H1 (cell line): Measurements from ENCODE around the gene RAB4B. TPM values are rescaled to one million over a fixed set of nuclear protein-coding genes. Genes with fewer than 3 reads are reported as not detected.

Source experiments
- CTCF ChIA-PET: fragments of 300-600 bp; sonication (Branson Sonifier 250); formaldehyde crosslinking; loops from one replicate; lab custom pipeline; 2021; ENCODE audit not compliant: partially characterized antibody; lab: Charles Lee
- POLR2A ChIA-PET: fragments of 300-600 bp; sonication (Branson Sonifier 250); formaldehyde crosslinking; loops from one replicate; lab custom pipeline; 2021; ENCODE audit warnings: inconsistent platforms; ENCODE audit not compliant: partially characterized antibody; lab: Charles Lee
- DNase-seq, 2 experiments: peaks; one replicate each; pipeline versions ENCODE4 v3.0.0 to v3.0.0-alpha.2; 2010 to 2022; ENCODE audit warnings: low spot score in 2 of 2, low read depth in 1 of 2, mixed read lengths in 1 of 2
- FAIRE-seq: peaks from 2 replicates; lab custom pipeline; 2011; peaks lifted over from hg19 to GRCh38; lab: Jason Lieb, UNC
- H2AFZ ChIP-seq: 2 replicates; pipeline ENCODE4 v1.8.1; 2012; ENCODE audit warnings: low read length, inconsistent platforms
- H2AK5ac ChIP-seq: 2 replicates; pipeline ENCODE4 v1.6.1; 2013; ENCODE audit warnings: low read depth, low read length
- H2BK120ac ChIP-seq: replicated peaks from 2 replicates; pipeline ENCODE3; 2013; ENCODE audit warnings: low read depth, low read length, inconsistent platforms
- H2BK12ac ChIP-seq: 2 replicates; pipeline ENCODE4 v1.6.1; 2013; ENCODE audit warnings: low read depth, low read length
- H2BK15ac ChIP-seq: 2 replicates; pipeline ENCODE4 v1.6.1; 2013; ENCODE audit warnings: low read length
- H2BK20ac ChIP-seq: 2 replicates; pipeline ENCODE4 v1.6.1; 2013; ENCODE audit warnings: low read length
- H2BK5ac ChIP-seq: 2 replicates; pipeline ENCODE4 v1.6.1; 2013; ENCODE audit warnings: low read depth, low read length
- H3K14ac ChIP-seq: 2 replicates; pipeline ENCODE4 v1.6.1; 2013; ENCODE audit warnings: inconsistent platforms; ENCODE audit not compliant: insufficient read length
- H3K18ac ChIP-seq: 2 replicates; pipeline ENCODE4 v1.6.1; 2013; ENCODE audit warnings: low read length; ENCODE audit errors: extremely low read depth
- H3K23ac ChIP-seq: 2 replicates; pipeline ENCODE4 v1.6.1; 2013; ENCODE audit warnings: inconsistent platforms; ENCODE audit not compliant: insufficient read length
- H3K23me2 ChIP-seq: 2 replicates; pipeline ENCODE4 v1.6.1; 2013; ENCODE audit warnings: low read depth, low read length
- H3K27ac ChIP-seq: 2 replicates; pipeline ENCODE4 v1.6.1; 2011; ENCODE audit warnings: low read depth, low read length, inconsistent platforms
- H3K27me3 ChIP-seq, 4 experiments: replicated peaks in 1 of 4; 1 replicate in 1 of 4; 2 replicates in 3 of 4; pipeline versions ENCODE4 v1.6.1 to v1.8.1; 2011 to 2013; ENCODE audit warnings: low read length in 3 of 4, mild to moderate bottlenecking in 3 of 4, inconsistent platforms in 2 of 4, mixed read lengths in 2 of 4, moderate library complexity in 1 of 4; ENCODE audit not compliant: control insufficient read depth in 3 of 4, insufficient read depth in 3 of 4; ENCODE audit errors: extremely low read depth in 1 of 4
- H3K36me3 ChIP-seq, 4 experiments: 2 replicates each; pipeline versions ENCODE4 v1.6.1 to v1.8.1; 2011 to 2013; ENCODE audit warnings: mild to moderate bottlenecking in 4 of 4, low read length in 3 of 4, moderate library complexity in 2 of 4, control low read depth in 1 of 4, inconsistent platforms in 1 of 4; ENCODE audit not compliant: insufficient read depth in 4 of 4, control insufficient read depth in 2 of 4
- H3K4ac ChIP-seq: replicated peaks from 2 replicates; pipeline ENCODE3; 2013; ENCODE audit warnings: low read length, low read depth, mixed read lengths, inconsistent platforms; ENCODE audit not compliant: insufficient read length
- H3K4me1 ChIP-seq, 4 experiments: replicated peaks in 1 of 4; 1 replicate in 1 of 4; 2 replicates in 3 of 4; pipeline versions ENCODE4 v1.6.1 to v1.8.1; 2011 to 2013; ENCODE audit warnings: low read length in 3 of 4, inconsistent platforms in 2 of 4, mixed read lengths in 1 of 4; ENCODE audit not compliant: insufficient read depth in 4 of 4, control insufficient read depth in 3 of 4
- H3K4me2 ChIP-seq, 2 experiments: 2 replicates each; pipeline versions ENCODE4 v1.6.1 to v1.8.1; 2011 to 2013; ENCODE audit warnings: low read depth in 2 of 2, low read length in 2 of 2, control low read depth in 1 of 2, inconsistent platforms in 1 of 2, mild to moderate bottlenecking in 1 of 2; ENCODE audit not compliant: insufficient read depth in 1 of 2
- H3K4me3 ChIP-seq, 4 experiments: fragments of 200-600, 300-600 bp in 1 of 4; sonication (generic), shearing (Covaris generic), sonication (Bioruptor Twin) in 1 of 4; 2 replicates each; pipeline versions ENCODE4 v1.5.1 to v1.8.1; 2011 to 2016; ENCODE audit warnings: low read length in 4 of 4, low read depth in 3 of 4, control low read depth in 2 of 4, inconsistent platforms in 2 of 4, mild to moderate bottlenecking in 2 of 4, mixed read lengths in 1 of 4, moderate library complexity in 1 of 4; ENCODE audit not compliant: insufficient read depth in 2 of 4; ENCODE audit errors: extremely low read depth in 1 of 4
- H3K56ac ChIP-seq: replicated peaks from 2 replicates; pipeline ENCODE3; 2013; ENCODE audit warnings: low read depth, mild to moderate bottlenecking, mixed read lengths, low read length, inconsistent platforms; ENCODE audit not compliant: insufficient read length
- H3K79me1 ChIP-seq: 2 replicates; pipeline ENCODE4 v1.6.1; 2013; ENCODE audit warnings: low read depth, low read length, control low read depth
- H3K79me2 ChIP-seq, 2 experiments: 2 replicates each; pipeline versions ENCODE4 v1.6.1 to v1.8.1; 2012 to 2013; ENCODE audit warnings: low read length in 2 of 2, mild to moderate bottlenecking in 2 of 2, inconsistent platforms in 1 of 2; ENCODE audit not compliant: insufficient read depth in 2 of 2, control insufficient read depth in 1 of 2
- H3K9ac ChIP-seq, 4 experiments: replicated peaks in 1 of 4; 1 replicate in 1 of 4; 2 replicates in 3 of 4; pipeline versions ENCODE4 v1.6.1 to v1.8.1; 2011 to 2013; ENCODE audit warnings: low read depth in 3 of 4, low read length in 3 of 4, control low read depth in 2 of 4, mild to moderate bottlenecking in 2 of 4, moderate library complexity in 2 of 4, inconsistent platforms in 1 of 4; ENCODE audit errors: extremely low read depth in 1 of 4
- H3K9me3 ChIP-seq, 2 experiments: 2 replicates each; pipeline versions ENCODE4 v1.6.1 to v1.8.1; 2012 to 2013; ENCODE audit warnings: mild to moderate bottlenecking in 2 of 2, moderate library complexity in 2 of 2, control low read depth in 1 of 2, inconsistent platforms in 1 of 2, low read depth in 1 of 2, low read length in 1 of 2, mixed read lengths in 1 of 2; ENCODE audit not compliant: insufficient read depth in 2 of 2
- H4K20me1 ChIP-seq, 2 experiments: replicated peaks in 1 of 2; 2 replicates each; pipeline versions ENCODE3 to v1.8.1; 2011 to 2013; ENCODE audit warnings: inconsistent platforms in 2 of 2, low read length in 2 of 2, mild to moderate bottlenecking in 1 of 2; ENCODE audit not compliant: insufficient read depth in 2 of 2, control insufficient read depth in 1 of 2
- H4K5ac ChIP-seq: 2 replicates; pipeline ENCODE4 v1.6.1; 2013; ENCODE audit warnings: low read length, low read depth, mixed read lengths, inconsistent platforms; ENCODE audit not compliant: insufficient read length
- H4K8ac ChIP-seq: 2 replicates; pipeline ENCODE4 v1.8.0; 2013; ENCODE audit warnings: mild to moderate bottlenecking, moderate library complexity, low read length, inconsistent platforms; ENCODE audit not compliant: insufficient read depth; ENCODE audit errors: extremely low read depth
- H4K91ac ChIP-seq: replicated peaks from 2 replicates; pipeline ENCODE3; 2013; ENCODE audit warnings: low read length, mixed read lengths, inconsistent platforms; ENCODE audit not compliant: insufficient read length
- BACH1 ChIP-seq: IDR thresholded peaks from 2 replicates; pipeline ENCODE4 v1.6.1; 2012; ENCODE audit warnings: low read length, improper control_type of control experiment
- BCL11A ChIP-seq, 2 experiments: IDR thresholded peaks; one replicate each; pipeline ENCODE4 v1.6.1; 2011; ENCODE audit warnings: low read depth in 2 of 2, low read length in 2 of 2, mild to moderate bottlenecking in 2 of 2
- BRCA1 ChIP-seq: IDR thresholded peaks from 2 replicates; pipeline ENCODE4 v1.6.1; 2012; ENCODE audit warnings: low read depth, low read length, improper control_type of control experiment
- CHD2 ChIP-seq: IDR thresholded peaks from 2 replicates; pipeline ENCODE4 v1.6.1; 2012; ENCODE audit warnings: low read length, improper control_type of control experiment
- CREB1 ChIP-seq: IDR thresholded peaks from 2 replicates; pipeline ENCODE4 v1.6.1; 2012; ENCODE audit warnings: inconsistent platforms
- JUN ChIP-seq: IDR thresholded peaks from 2 replicates; pipeline ENCODE4 v1.6.1; 2011; ENCODE audit warnings: low read depth, mild to moderate bottlenecking, improper control_type of control experiment, low read length
- KDM5A ChIP-seq: fragments of 200-600 bp; IDR thresholded peaks from 2 replicates; pipeline ENCODE4 v1.7.1; 2012; ENCODE audit warnings: mild to moderate bottlenecking, low read length, inconsistent platforms, mixed read lengths
- PHF8 ChIP-seq: fragments of 200-600 bp; sonication (generic); conservative IDR thresholded peaks from 2 replicates; pipeline ENCODE4 v1.7.1; 2012; ENCODE audit warnings: low read depth, mild to moderate bottlenecking, inconsistent platforms, low read length, moderate library complexity
- RBBP5 ChIP-seq: IDR thresholded peaks from 2 replicates; pipeline ENCODE4 v1.7.1; 2012; ENCODE audit warnings: low read depth, mild to moderate bottlenecking, inconsistent platforms, low read length, moderate library complexity, borderline replicate concordance
- RXRA ChIP-seq: IDR thresholded peaks from 2 replicates; pipeline ENCODE4 v1.6.1; 2011; ENCODE audit warnings: low read depth, mild to moderate bottlenecking, low read length, moderate library complexity; ENCODE audit not compliant: insufficient read depth
- SIRT6 ChIP-seq: IDR thresholded peaks from one replicate; pipeline ENCODE4 v1.7.1; 2012; ENCODE audit warnings: low read length, inconsistent platforms
- SP4 ChIP-seq: IDR thresholded peaks from 2 replicates; pipeline ENCODE4 v1.6.1; 2012; ENCODE audit warnings: low read length, inconsistent platforms
- SRF ChIP-seq: IDR thresholded peaks from 2 replicates; pipeline ENCODE4 v1.6.1; 2011; ENCODE audit warnings: mild to moderate bottlenecking, low read depth, low read length, moderate library complexity
- TAF1 ChIP-seq: IDR thresholded peaks from 2 replicates; pipeline ENCODE4 v1.6.1; 2011; ENCODE audit warnings: mild to moderate bottlenecking, low read depth, low read length
- TEAD4 ChIP-seq: IDR thresholded peaks from 2 replicates; pipeline ENCODE4 v1.6.1; 2012; ENCODE audit warnings: low read depth, low read length, inconsistent platforms, mixed read lengths
- YY1 ChIP-seq: IDR thresholded peaks from 2 replicates; pipeline ENCODE4 v1.6.1; 2011; ENCODE audit warnings: low read depth, mild to moderate bottlenecking, low read length
- ZNF274 ChIP-seq: IDR thresholded peaks from 2 replicates; pipeline ENCODE4 v1.7.0; 2012; ENCODE audit warnings: low read length, borderline replicate concordance; ENCODE audit errors: extremely low read depth
- WGBS, 2 experiments: shearing (Covaris generic) in 1 of 2; methylation state at CpG; one replicate each; pipeline versions ENCODE4 v1.1.6 to v1.1.7; 2013 to 2015; ENCODE audit warnings: low lambda C conversion rate in 2 of 2, mixed read lengths in 2 of 2, inconsistent platforms in 1 of 2, low coverage in 1 of 2, missing lambda C conversion rate in 1 of 2; ENCODE audit not compliant: insufficient replicate concordance in 2 of 2, insufficient coverage in 1 of 2, insufficient read length in 1 of 2; ENCODE audit errors: extremely low coverage in 1 of 2, missing lambda C conversion rate in 1 of 2; 5-methylcytosine and 5-hydroxymethylcytosine counted together
- polyA plus RNA-seq, 7 experiments: library from polyadenylated mRNA; depleted of rRNA in 3 of 7; stranded (reverse) in 5 of 7; unstranded in 2 of 7; fragments of >200 nt in 5 of 7; fragments of 200-250 nt in 2 of 7; gene quantifications; 1 replicate in 5 of 7; 2 replicates in 1 of 7; 4 replicates in 1 of 7; pipeline versions ENCODE4 v1.2.1 to v1.2.3, GENCODE V29; 2011 to 2013; ENCODE audit warnings: missing spikeins in 2 of 7, mixed read lengths in 2 of 7
- total RNA-seq: library from RNA; stranded (reverse); fragmentation: NEBNext Ultra II Directional; extraction: Animal tissue kit (Norgen Biotek cat#: 25700); gene quantifications from 2 replicates; pipeline ENCODE4 v1.2.1, GENCODE V29; 2021

The RAB4B gene
- total and polyA plus RNA-seq, 2 of the 8 experiments (the other 6 are each of a cell fraction or from before 2014, with no cell fraction given): 15.9 to 28.6 TPM

GRCh38 chr19:40763526-40763925 is 14.5 kb upstream of the RAB4B start:
- Histone ChIP-seq H3K9me3 (no peaks in the 10 kb centered on the region), H3K4me2 (no peak overlapping the region), H3K27ac (no peak overlapping the region), H3K9ac (no peak overlapping the region), H2BK20ac (no peak overlapping the region), H2AK5ac (no peak overlapping the region), H4K91ac (no peak overlapping the region), H2BK12ac (no peak overlapping the region), H4K5ac (no peak overlapping the region), H3K23ac (no peak overlapping the region), H3K4me3 (no peak overlapping the region), H3K4ac (no peak overlapping the region), H2BK15ac (no peak overlapping the region), H3K79me1 (peaks cover 2% of the 10 kb centered on the region; the same call in 1 of the 2 replicates), H3K4me1 (no peaks in the 10 kb centered on the region), H4K8ac (no peak overlapping the region), H2BK5ac (no peak overlapping the region), H2BK120ac (no peak overlapping the region), H3K27me3 (no peaks in the 10 kb centered on the region), H3K56ac (no peak overlapping the region), H2AFZ (no peak overlapping the region), H4K20me1 (peaks cover 14 to 24% of the 10 kb centered on the region in 2 experiments), H3K23me2 (no peaks in the 10 kb centered on the region; the same call in 1 of the 2 replicates), H3K18ac (no peak overlapping the region), H3K14ac (no peak overlapping the region), H3K79me2 (peaks cover 0 to 4% of the 10 kb centered on the region in 2 experiments; a peak in 2 of 4 replicates), H3K36me3 (peaks cover 53 to 82% (median 66%) of the 10 kb centered on the region in 4 experiments)
- ChIA-PET POLR2A (interaction anchor here (0.7 to 17.9 kb wide), 8 partner anchors 8 to 40 kb away, joined by 3 to 399 read pairs (median 4); partner anchors contain the start of genes ACTMAP, RAB4B and SNRPA), CTCF (interaction anchor here (0.7 to 1.4 kb wide), 4 partner anchors 10 to 42 kb away, joined by 3 to 6 read pairs (median 4); no protein-coding TSS in a partner anchor)
- 91% methylated on average over 7 of the region's 7 CpGs; no CpG with 5 or more reads in 1 of the 2 experiments for WGBS, 2 experiments
- DNase-seq (no peak), FAIRE-seq (no peak)
- TF ChIP-seq CHD2: no peak
- TF ChIP-seq BCL11A (IDR thresholded peaks at IDR 0.05; ENCODE audit: low read depth in 2 of 2, low read length in 2 of 2): no peak
- no peak for TF ChIP-seq RXRA
- no peak for TF ChIP-seq CREB1
- TF ChIP-seq SP4: no peak
- no peak for TF ChIP-seq YY1
- no peak for TF ChIP-seq KDM5A
- TF ChIP-seq TAF1: no peak
- TF ChIP-seq RBBP5: no peak
- TF ChIP-seq PHF8: no peak
- no peak for TF ChIP-seq SIRT6
- no peak for TF ChIP-seq SRF
- TF ChIP-seq BRCA1: no peak
- no peak for TF ChIP-seq ZNF274
- no peak for TF ChIP-seq TEAD4
- TF ChIP-seq JUN: no peak
- TF ChIP-seq BACH1: no peak
